ENCODE measurements around the gene WHRN.

WHRN gene

GRCh38 chr9:114374936-114375335, 130.3 kb downstream of the WHRN start:
- DNase-seq = no peak

GRCh38 chr9:114373960-114374730, 131.1 kb downstream of the WHRN start:
- no peak for DNase-seq

DNA sequence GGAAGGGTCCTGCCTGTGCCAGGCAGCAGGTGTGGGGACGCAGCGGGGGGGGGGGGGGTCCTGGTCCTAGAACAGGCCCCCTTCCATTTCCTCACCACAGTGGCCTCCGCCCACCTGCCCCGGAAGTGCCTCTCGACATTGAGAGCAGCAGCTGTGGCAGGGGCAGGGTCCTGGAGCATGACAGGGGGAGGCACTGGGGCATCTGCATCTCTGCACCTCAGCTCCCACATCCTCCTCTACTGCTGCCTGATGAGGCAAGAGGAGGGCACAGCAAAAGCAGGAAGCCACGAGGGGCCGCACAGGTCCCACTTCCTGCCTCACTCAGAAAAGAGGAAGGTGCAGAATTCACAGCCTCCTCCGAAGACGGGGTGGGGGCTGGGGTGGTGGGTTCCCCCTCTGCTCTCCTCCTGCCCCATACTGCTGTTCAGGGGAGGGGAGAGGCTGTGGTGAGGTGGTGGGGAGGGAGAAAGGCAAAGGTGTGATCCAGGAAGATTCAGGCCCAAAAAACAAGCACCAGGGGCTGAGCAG, 132.3 kb downstream of the WHRN start:
- no peak for DNase-seq

- DNase-seq = no peak
Observed at GRCh38 chr9:114371973-114372917, 133.0 kb downstream of the WHRN start.

GRCh38 chr9:114371343-114371944, 133.8 kb downstream of the WHRN start:
- DNase-seq = no peak

GRCh38 chr9:114370968-114371320, 134.3 kb downstream of the WHRN start:
- no peak for DNase-seq

GRCh38 chr9:114370251-114370967, 134.9 kb downstream of the WHRN start:
- no peak for DNase-seq

DNA sequence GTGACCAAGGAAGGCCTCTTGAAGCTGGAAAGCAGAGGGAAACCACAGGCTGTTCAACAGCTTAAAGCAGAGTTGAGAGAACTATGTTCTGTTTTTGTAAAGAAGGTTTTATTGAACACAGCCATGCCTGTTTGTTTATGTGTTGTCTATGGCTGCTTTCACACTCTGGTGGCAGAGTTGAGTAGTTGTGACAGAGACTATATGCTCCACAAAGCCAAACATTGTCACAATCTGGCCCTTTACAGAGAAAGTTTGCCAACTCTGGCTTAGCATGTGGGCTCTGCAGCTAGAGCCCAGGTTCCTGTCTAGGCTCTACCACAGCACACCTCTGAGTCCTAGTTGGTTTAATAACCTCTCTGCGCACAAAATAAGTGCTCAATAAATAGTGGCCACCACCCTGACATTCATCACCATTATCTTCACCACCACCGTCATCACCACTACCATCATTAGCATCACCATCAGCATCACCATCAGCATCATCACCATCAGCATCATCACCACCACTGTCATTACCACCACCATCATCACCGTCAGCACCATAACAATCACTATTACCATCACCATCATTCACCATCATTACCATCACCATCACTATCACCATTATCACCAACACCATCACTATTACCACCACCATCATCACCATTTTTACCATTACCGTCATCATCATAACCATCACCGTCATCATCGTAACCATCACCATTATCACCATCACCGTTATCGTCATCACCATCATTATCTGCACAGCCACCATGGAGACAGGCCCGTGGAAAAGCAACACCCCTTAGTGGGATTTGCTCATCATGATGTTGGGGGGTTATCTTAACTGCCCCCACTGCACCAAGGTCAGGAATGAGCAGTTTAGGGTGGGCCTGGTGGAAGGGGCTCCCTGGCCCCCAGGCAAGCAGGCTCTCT, 135.8 kb downstream of the WHRN start:
- DNase-seq = no peak

DNA sequence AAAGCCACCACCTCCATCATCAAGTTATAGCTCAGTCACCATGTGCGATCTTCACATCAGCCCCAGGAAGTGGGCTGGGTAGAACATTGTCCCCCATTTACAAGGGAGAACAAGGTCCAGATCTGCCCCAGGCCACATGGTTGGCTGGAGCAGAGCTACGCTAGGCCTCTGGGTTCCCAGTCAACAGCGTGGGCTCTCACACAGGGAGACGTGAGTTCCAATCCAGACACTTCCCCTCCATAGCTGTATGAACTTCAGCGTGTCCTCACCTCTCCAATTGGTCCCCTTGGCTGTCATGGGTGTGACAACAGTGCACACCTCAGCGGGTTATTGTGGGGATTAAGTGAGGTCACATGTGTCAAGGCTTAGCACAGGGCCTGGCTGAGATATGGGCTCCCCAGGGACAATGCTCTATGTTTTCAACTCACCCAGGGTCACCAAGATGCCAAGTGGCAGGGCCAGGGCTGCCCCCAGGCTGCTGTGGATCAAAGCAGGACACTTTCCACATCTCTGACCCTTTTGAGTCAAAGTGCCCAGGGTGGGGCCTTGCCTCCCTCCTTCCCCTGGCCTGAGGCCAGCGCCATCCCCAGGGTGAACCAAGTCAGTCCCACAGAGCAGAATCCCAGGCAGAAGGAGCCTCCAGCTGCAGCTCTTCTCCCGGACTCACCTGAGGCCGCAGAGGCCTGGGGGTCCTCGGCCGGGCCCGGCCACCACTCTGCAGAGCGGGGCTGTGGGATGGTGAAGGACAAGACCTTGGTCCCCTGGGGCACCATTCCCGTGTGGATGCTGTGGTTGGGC, 137.3 kb downstream of the WHRN start:
- no peak for DNase-seq

DNA sequence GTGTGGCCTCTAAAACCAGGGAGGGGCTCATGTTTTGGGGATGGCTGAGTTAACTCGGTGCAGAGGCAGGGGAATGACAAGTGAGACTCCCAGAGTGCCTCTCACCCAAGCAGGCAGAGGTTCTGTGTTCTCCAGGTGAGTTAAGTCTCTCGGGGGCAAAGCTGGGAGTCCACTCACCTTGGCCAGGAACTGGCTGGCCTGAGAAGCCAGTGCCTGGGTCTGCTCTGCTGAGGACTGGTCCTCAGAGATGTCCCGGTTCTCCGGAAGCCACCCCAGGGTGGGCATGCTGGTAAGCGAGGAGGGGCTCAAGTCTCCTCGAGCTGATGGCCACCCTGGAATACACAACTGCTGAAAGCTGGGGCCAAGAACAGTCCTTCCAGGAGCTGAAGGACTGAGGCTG, 137.9 kb downstream of the WHRN start:
- no peak for DNase-seq

GRCh38 chr9:114366334-114367128, 138.7 kb downstream of the WHRN start:
- DNase-seq = peak; percentile 23

DNA sequence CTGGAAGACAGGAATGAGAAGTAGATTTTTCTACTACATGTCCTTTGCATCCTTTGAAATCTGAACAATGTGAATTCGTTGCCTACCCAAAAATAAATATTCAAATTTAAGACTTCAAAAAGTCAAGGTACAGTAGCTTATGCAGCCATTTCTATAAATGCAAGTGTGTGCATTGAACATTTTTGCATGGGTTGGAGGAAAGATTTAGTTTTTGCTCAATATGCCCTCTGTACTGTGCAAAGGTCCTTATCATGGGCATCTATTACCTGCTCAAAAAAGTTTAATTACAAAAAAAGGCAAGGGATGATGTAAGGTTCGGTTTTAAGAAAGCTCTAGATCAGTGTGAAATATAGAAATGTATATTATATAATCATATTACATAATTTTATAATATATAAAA, 140.1 kb downstream of the WHRN start:
- no peak for DNase-seq

- no peak for DNase-seq
Observed at GRCh38 chr9:114364134-114365041, 140.9 kb downstream of the WHRN start.

- no peak for DNase-seq
Observed at GRCh38 chr9:114363424-114363823, 141.8 kb downstream of the WHRN start.

DNA sequence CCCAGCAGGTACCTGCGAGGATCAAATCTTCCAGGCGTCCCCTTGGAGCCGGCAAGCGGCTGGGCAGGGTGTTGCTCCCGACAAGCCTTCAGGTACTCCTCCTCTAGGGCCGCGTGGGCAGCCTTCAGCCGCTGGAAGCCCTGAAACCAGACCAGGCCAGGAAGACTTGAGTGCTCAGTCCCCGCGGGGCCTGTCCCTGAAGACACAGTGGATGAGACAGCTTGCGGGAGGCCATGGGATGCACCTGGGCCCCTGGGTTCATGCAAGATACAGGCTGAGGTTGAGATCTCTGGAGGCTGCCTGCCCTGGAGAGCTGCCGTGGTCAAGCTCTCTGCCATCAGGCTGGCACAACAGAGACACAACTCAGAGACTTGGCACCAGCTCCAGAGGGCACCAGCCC, 142.9 kb downstream of the WHRN start:
- no peak for DNase-seq

DNA sequence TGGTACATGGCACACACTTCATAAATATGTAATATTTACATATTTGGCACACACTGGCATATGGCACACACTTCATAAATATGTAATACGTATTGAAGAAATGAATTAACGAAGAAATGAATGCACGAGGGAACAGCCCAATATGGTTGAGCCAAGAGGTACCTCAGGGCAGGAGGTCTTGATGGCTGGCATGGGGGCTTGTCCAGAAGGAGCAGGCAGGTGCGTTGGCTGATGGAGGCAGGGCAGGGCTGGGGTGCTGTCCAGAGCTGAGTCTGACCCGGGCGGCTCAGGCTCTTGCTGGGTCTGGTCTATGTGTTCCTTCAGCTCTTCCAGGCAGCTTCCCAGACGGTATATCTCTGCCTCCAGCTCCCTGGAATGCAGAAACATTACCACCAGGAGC, 143.7 kb downstream of the WHRN start:
- no peak for DNase-seq

- DNase-seq = no peak
Observed at GRCh38 chr9:114359801-114360200, 145.5 kb downstream of the WHRN start.

DNA sequence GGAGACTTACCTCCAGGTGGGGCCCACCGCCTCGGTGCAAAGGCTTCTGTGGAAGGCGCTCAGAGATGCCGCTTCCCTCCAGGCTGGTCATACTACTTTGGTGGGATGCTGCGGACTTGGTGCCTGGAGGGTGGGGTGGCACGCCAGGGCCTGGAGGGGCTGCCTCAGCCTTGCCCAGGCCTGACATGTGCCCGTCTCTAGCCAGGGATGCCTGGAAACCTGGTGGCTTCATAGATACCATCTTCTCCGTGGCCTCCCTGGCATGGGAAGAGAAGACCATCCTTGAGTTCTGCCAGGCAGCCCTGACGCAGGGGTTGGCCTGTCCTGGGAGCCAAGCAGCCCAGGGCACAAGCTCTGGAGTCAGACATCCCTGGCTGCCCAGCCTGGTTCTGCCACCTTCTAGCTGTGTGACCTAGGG, 147.4 kb downstream of the WHRN start:
- DNase-seq = no peak

DNA sequence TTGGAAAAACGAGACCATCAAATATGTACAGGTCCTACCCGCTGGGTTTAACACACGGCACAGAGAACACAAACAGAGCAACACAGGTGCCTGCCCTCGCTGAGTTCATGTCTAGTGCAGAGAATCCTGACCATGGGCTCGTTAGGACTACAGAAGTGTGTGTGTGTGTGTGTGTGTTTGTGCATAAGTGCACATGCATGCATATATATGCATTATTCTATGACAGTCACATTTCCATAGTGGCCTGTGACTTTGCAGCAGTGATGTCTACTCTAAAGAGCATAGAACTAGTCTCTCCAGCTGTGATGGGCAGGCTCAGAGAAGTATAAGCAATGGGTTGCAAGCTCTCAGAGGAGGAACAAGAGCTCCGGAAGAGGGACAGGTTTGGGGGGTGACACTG, 147.9 kb downstream of the WHRN start:
- no peak for DNase-seq

Data from amniotic stem cell (primary cell).